WI38 (cell line): ENCODE measurements around the gene MAML3.

Experiments
- H3K4me3 ChIP-seq: 2 replicates; pipeline ENCODE4 v1.5.1; 2011; ENCODE audit warnings: low read depth, mild to moderate bottlenecking, control low read depth, low read length
- TF ChIP-seq, protein P1 (sequence below): IDR thresholded peaks from 2 replicates; pipeline ENCODE4 v1.5.1; 2012; ENCODE audit warnings: low read depth, mild to moderate bottlenecking, control low read depth, low read length

MAML3 gene

DNA sequence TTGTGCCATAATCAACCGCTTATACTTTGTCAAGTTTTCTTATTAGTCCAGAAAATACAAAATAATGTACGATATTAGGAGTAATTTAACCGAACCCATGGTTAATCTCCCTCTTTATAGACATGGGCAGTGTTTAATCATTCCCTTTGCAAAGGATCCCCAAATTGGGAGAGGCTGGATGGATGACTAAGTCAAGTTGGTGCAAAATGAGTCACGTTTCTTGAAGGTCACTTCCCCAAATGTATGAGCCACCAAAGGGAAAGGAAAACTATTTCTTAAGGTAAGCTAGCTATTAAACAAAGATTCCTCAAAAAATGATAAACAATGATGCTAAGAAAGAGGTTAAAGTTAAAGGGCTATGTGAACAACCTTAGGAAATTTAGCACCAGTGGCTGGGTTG lies 17.5 kb downstream of the MAML3 start:
- TF ChIP-seq, protein P1, sequence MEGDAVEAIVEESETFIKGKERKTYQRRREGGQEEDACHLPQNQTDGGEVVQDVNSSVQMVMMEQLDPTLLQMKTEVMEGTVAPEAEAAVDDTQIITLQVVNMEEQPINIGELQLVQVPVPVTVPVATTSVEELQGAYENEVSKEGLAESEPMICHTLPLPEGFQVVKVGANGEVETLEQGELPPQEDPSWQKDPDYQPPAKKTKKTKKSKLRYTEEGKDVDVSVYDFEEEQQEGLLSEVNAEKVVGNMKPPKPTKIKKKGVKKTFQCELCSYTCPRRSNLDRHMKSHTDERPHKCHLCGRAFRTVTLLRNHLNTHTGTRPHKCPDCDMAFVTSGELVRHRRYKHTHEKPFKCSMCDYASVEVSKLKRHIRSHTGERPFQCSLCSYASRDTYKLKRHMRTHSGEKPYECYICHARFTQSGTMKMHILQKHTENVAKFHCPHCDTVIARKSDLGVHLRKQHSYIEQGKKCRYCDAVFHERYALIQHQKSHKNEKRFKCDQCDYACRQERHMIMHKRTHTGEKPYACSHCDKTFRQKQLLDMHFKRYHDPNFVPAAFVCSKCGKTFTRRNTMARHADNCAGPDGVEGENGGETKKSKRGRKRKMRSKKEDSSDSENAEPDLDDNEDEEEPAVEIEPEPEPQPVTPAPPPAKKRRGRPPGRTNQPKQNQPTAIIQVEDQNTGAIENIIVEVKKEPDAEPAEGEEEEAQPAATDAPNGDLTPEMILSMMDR, result no peak

DNA sequence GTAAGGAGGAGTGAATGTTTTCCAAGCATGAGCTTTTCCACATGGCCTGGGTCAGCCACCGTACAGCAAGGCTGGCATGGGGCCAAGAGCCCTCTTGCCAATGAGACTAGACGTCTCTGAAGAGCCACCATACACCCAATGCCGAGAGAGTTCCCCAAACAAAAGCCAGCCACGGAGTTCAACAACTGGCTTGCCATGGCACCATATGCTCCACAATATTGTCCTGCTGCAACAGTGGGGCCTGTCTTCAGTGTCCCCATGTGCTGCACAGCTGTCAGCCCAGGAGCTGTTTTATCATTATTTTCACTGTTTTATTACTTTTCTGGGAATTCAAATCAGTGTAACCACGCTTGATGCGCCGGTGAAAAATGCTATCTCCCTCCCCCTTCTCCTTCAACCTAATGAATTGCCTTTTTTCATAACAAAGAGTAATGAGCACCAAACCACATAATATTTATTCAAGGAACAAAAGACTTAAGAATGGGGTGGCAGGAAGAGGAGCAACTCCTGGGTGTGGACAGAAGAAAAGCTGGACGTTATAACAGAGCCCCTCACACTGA lies 18.4 kb downstream of the MAML3 start:
- TF ChIP-seq, protein P1, result no peak
- no peak overlapping the region for H3K4me3 ChIP-seq

More for the DNA sequence above, 17.5 kb downstream of the MAML3 start:
- no peak overlapping the region for H3K4me3 ChIP-seq

DNA sequence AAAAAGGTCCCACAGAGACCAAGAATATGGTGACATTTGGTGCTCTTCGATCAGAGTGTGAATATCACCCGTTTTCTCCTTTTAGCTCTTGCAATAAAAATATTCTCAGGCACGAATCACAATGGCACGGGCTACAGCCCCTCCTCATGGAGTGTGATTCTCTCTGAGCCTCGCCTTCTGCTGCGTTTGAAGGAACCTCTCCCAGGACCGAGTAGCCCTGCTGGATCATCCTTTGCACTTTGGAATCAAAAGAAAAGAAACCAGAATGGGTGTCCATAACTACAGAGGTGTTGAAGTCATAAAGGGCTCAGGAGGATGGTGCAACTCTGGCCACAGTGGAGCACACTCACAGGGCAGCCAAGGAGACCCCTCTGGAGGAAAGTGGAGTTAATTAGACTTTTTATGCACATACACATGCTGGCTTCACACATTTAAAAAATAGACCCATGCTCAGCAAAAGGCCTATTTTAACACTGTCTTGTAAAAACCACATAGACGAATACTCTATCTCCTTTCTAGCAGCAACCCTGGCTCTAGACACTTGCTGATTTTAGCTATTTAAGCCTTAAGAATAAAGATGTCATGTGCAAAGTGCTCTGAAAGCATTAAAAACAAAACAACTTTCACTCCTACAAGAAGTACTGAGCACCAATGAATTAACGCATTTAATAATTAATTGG lies 19.1 kb downstream of the MAML3 start:
- TF ChIP-seq, protein P1, result no peak
- H3K4me3 ChIP-seq, result no peak overlapping the region

DNA sequence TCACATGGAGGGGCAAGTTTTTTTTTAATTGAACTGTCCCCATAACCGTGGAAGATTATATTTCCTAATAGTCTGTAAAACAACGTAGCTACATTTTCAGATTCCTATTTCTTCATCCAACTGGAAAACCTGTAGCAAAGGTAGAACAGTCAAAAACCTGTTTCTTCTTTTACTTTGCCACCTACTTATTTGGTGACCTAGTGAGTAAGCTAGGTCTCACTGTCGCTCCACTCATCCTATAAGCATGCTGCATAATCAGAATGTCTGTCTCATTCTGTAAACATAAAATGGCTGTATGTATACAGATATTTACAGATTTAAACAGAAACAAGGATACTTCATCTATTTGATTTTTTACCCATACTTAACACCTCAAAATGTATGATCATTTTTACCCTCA lies 20.4 kb downstream of the MAML3 start:
- TF ChIP-seq, protein P1, result no peak
- H3K4me3 ChIP-seq, result no peak overlapping the region

DNA sequence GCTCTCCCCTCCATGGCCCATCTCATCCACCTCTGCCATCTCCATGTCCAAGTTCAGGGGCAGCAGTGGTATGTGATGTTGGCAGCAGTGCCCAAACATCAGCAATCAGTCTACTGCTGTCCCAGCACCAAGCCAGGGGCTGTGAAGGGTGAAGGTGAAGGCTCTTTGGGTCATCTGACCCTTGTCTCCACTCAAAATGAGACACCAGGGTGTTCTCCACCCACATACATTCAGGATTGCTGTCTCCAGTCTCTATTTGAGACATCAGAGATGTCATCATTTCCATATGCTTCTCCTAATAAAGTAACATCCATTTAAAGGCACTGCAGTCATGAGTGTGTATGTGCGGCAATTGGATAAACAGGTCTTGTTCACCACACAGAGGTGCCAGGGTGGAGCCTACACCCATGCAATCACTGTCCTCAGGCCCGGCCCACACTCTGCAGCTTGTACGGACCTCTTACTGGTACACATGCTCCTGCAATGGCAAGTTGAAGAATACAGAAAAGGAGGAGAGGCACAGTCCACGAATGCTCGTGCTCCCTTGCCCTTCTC lies 22.2 kb downstream of the MAML3 start:
- TF ChIP-seq, protein P1, result no peak
- H3K4me3 ChIP-seq, result no peak overlapping the region

DNA sequence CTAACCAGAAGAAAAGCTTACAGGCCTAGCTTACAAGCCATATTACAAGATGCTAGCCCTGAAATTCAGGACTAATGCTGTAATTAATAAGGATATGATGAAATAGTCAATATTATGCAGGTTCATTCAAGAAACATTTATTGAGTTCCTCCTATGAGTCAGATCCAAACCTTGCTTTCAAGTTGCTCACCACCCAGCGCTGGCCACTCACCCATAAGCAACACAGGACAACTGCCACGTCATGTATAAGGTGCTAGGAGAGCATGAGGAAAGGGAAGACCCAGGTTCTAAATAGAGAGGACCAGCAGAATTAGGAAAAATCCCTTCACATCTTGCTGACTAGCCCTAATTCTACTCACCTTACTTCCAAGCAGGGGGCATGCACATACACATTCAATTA lies 23.3 kb downstream of the MAML3 start:
- TF ChIP-seq, protein P1, result no peak
- H3K4me3 ChIP-seq, result no peak overlapping the region

DNA sequence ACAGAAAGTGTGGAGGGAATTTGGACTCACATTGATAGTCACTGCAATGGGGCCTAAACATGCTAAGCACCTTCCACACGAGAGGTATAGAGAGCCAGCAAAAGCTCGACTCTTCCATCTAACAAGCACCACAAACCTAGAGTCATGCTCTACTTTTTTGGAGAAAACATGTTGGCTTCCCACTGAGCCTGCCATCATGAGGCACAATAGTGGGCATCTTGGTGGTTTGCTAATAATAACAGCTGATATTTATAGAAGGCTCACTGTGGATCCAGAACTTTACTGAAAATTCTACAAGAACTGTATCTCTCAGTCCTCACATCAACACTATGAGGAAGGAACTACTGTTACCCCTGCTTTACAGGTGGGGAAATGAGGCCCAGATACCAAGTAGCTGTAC lies 26.6 kb downstream of the MAML3 start:
- TF ChIP-seq, protein P1, result no peak
- no peak overlapping the region for H3K4me3 ChIP-seq
